Ramos (cell line): Measurements from ENCODE around the gene C6orf120.

Experiments
- in situ Hi-C: fragments of 300-500 bp; cut with MboI; formaldehyde crosslinking; loops from one replicate; pipeline ENCODE4 v1.14.3; 2022; ENCODE audit warnings: low sequenced_read_pairs; ENCODE audit not compliant: unreplicated experiment

C6orf120 gene

GRCh38 chr6:169723991-169724493 is 22.1 kb downstream of the C6orf120 start:
- in situ Hi-C loops = no loop called here

- in situ Hi-C loops = no loop called here
Observed at GRCh38 chr6:169724494-169725124, 22.7 kb downstream of the C6orf120 start, which contains the start of gene PHF10. Gene PHF10 (minus strand): TSS chr6:169724500. CDS start chr6:169723931, 569 bp downstream.

DNA sequence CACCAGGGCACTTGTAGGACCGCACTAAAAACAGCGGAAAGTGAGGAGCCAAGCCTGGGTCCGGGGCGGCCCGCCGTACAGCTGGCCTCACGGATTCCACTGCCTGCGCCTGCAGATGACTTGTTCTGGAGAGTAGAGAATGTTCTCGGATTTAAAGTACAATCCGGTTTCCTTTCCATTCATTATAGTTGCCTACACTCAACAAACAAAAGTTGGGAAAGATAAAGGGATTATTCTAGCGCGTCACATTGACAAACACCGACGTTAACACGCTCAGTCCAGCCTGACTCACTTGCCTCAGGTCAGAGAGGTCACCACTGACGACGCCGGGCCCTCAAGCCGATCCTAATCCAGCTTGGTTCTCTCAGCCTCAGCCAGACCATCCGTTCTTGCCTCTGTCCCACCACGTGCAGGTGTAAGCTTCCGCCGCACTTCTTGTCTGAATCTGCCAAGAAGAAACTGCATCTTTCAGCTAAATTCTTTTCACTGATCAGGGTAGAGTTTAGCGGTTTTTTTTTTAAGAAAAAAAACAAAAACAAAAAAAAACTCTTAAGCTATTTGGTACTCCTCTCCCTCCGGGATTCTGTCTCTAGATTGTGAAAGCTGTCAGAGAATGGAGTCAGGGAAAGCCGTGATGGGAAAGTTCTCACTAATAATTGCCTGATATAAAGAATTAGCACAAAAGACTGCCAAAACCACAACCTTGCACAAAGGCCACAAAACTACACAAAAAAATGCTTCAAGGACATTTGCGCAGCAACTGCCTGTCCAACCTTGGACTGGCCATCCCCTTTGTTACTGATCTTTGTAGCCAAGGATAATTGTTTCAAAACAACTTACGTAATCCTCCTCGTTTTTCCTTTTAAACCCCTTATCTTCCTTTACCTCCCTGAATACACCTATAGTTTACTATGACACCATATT is 23.5 kb downstream of the C6orf120 start:
- in situ Hi-C loops = no loop called here

- in situ Hi-C loops = no loop called here
Observed at GRCh38 chr6:169726049-169726400, 24.1 kb downstream of the C6orf120 start.

GRCh38 chr6:169726963-169727362 is 25.0 kb downstream of the C6orf120 start:
- in situ Hi-C loops = no loop called here

- in situ Hi-C loops = no loop called here
Observed at GRCh38 chr6:169729961-169730360, 28.0 kb downstream of the C6orf120 start.

GRCh38 chr6:169738204-169738975 is 36.5 kb downstream of the C6orf120 start:
- in situ Hi-C loops = no loop called here

GRCh38 chr6:169738976-169739529 is 37.1 kb downstream of the C6orf120 start:
- in situ Hi-C loops = no loop called here

DNA sequence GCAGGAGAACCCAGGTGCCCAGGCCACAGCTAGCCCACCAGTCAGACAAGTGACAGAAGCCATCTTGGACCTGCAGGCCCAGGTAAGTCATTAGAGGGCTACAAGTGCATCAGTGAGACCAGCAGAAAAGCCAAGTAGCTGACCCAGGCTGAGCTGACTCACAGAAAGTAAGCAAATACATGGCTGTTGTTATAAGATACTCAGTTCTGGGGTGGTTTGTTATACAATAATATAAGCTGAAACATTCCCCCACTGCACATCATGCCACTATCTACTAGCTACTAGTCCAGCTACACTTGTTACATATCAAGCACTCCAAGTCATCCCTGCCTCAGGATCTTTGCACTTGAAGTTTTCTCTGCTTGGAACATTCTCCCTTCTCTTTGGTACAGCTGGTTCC is 39.4 kb downstream of the C6orf120 start:
- in situ Hi-C loops = no loop called here

GRCh38 chr6:169745405-169745804 is 43.5 kb downstream of the C6orf120 start:
- in situ Hi-C loops = no loop called here

GRCh38 chr6:169746556-169746955 is 44.6 kb downstream of the C6orf120 start:
- in situ Hi-C loops = no loop called here

DNA sequence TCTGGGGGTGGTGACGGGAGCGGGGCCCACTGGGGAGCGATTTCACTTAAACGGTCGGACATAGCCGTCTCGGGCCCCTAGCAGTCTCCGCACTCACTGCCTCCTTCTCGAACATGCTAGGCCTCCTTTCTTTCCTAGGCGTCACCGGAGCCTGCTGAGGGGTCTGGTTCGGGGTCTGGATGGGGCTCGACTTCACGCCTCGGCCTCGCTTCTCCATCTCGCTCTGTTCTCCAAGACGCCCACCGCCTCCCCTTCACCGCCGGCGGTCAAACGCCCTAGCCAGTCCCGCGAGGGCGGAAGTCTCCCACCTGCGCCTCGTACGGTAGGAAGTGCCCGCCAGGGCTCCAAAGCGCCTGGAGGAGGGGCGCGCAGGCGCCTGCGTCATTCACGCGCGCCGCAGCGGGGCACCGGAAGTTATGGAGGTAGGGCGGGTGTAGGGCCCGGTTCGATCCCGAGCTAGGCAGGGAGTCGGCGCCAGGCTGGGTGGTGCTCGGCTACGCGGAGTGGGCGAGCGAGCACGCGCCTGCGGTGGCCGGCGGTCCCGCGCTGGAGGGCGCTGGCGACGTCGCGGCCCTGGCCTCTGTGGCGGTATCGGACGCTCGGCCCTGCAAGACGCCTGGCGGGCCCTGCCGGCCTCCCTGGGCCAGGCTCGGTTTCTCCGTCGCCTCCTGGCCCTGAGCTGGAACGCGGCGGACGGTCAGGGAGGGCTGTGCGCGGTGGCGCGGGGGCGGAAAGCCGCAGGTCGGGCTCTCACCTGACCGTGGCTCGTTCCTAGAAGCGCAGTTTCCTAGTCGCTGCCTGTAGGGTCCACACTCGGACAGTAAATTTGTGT is 49.5 kb downstream of the C6orf120 start, which contains the start of the genes DYNLT2 and ERMARD:
Gene DYNLT2 (minus strand): TSS at position 331 of the 832 bp plus-strand sequence. CDS start 114 bp downstream, at position 217.
Gene ERMARD (plus strand): TSS at position 381 of the 832 bp plus-strand sequence. CDS start 36 bp downstream, at position 417.
- in situ Hi-C loops = no loop called here

GRCh38 chr6:169752074-169752623 is 50.2 kb downstream of the C6orf120 start:
- in situ Hi-C loops = no loop called here
